ENCODE data around the gene AP2M1.

Gene AP2M1

DNA sequence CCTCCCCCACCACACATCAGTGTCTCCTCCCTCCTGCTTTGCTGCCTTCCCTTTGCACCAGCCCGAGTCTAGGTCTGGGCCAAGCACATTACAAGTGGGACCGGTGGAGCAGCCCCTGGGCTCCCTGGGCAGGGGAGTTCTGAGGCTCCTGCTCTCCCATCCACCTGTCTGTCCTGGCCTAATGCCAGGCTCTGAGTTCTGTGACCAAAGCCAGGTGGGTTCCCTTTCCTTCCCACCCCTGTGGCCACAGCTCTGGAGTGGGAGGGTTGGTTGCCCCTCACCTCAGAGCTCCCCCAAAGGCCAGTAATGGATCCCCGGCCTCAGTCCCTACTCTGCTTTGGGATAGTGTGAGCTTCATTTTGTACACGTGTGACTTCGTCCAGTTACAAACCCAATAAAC is 9.0 kb downstream of the AP2M1 start:
- no peak for DNase-seq

DNA sequence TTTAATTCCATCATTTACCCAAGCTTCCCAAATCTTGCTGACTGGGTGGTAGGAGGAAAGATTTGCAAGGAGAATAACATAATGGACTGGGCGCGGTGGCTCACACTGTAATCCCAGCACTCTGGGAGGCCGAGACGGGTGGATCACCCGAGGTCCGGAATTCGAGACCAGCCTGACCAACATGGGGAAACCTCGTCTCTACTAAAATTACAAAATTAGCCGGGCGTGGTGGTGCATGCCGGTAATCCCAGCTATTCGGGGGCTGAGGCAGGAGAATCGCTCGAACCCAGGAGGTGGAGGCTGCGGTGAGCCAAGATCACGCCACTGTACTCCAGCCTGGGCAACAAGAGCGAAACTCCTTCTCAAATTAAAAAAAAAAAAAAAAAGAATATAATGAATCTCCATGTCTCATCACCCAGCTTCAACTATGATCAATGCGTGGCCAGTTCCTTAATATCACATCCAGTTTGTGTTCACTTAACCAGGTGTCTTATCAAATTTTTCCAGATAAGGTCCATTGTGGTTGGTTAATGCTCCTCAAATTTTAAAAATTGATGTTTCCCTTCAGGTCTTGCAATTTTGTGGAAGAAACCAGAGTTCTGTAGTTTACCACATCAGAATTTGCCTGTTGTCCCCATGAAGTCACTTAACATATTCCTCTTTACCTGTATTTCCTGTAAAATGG is 10.0 kb downstream of the AP2M1 start:
- no peak for DNase-seq

DNA sequence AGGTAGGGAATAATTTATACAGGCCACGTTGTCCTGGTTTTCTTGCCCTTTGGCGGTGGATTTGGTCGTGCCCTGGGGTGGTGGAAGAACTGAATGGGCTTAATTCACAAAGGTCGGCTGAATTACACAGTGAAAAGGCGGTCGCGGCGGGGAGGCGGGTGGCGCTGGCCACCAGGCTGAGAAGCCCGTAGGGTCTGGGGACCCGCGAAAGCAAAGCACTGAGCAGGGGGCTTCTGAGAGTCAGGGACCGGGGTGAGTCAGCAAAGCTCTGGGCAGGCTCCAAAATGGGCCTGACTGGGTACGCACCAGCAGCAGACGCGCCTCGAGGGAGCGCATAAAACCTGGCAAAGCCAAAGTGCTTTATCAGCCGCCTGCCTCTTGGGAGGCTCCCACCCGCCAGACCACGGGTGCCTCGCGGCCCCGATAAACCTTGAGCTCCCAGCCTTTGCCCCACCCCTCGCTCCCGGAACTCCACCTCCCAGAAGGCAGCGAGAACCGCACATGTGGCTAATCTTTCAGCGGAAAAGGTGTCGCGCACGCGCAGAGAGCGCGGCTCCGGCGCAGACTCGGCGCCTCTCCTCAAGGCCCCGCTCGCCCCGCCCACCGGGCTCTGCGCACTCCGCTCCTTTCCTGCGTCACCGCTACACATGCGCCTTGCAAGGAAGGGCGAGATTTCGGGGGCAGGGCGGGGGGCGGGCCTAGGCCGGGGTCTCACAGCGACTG is 11.0 kb downstream of the AP2M1 start:
- peak; percentile 100 for DNase-seq

DNA sequence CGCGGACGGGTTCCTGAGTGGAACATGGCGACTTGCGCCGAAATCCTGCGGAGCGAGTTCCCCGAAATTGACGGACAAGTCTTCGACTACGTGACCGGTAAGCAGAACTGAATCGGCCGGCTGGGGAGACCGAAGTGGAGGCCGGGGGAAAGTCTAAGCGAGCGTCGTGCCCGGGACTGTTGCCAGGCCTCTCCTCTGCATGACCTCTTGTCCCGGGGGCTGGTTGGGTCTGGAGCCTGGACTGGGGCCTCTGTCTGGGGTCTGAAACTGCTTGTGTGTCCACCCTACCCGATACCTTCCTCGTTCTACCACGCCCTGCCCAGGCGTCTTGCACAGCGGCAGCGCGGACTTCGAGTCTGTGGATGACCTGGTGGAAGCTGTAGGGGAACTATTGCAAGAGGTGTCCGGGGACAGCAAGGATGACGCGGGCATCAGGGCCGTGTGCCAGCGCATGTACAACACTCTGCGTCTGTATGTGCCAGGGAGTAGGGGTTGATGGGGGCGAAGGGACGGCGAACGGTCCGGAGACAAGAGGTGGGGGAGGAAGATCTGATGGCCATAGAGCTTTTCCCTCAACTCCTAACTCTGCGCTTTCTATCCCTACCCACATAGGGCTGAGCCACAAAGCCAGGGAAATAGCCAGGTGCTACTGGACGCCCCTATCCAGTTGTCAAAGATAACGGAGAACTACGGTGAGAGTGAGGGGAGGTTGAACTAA is 11.7 kb downstream of the AP2M1 start, which contains the start of gene ABCF3:
Gene ABCF3, plus strand, starts transcription at position 16 of the 718 bp plus-strand sequence. Its CDS starts 9 bp downstream, at position 25.
- no peak for DNase-seq

DNA sequence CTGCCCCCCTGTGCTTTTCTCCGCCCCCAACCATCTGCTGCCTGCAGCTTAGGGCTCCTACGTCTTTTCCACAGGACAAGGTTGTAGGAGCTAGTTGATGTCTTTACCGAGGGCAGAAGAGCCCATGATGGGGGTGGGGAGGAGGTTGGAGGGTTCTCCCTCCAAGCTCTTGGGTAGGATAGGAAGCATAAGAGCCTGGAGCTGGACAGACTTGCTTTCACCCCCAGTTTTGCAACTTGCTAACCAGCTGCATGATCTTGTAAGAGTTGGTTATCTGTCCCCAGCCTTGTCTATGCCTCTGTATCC is 12.2 kb downstream of the AP2M1 start:
- DNase-seq = no peak

DNA sequence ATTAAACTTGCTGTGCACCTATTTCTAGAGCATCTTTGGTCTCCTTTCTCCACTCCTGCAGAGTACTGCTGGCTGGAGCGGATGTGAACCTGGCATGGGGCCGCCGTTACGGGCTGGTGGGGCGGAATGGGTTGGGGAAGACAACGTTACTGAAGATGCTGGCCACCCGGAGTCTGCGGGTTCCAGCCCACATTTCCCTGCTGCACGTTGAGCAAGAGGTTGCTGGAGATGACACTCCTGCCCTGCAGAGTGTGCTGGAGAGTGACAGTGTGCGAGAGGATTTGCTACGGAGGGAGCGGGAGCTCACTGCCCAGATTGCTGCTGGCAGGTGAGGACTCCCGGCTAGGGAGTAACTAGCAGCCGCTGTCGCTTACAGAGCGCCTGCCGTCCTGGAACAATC is 13.4 kb downstream of the AP2M1 start:
- DNase-seq = no peak

DNA sequence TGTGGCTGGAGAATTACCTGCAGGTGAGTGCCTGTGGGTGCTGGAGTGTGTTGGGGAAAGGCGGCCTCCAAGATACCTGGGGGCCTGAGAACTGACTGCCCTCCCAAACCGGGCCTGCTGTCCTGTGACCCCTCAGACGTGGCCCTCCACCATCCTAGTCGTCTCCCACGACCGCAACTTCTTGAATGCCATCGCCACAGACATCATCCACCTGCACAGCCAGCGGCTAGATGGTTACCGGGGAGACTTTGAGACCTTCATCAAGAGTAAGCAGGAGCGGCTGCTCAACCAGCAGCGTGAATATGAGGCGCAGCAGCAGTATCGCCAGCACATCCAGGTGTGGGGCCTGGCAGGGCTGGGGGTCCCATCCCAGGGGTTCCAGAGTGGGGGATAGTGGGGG is 14.8 kb downstream of the AP2M1 start:
- no peak for DNase-seq

DNA sequence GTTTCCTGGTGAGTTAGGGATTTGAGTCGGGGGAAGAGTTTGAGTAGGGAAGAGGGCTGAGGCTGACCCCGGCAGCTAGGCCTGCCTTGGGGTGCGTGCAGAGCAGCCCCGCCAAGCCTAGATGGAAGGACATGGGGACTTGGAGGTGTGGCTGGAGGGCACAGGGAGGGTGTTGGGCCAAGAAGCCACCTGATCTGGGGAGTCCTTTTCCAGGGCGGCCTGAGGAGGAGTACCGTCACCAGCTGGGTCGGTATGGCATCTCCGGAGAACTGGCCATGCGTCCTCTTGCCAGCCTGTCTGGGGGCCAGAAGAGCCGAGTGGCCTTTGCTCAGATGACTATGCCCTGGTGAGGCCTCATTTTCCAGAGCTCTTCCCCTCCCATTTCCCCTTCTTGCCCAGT is 18.2 kb downstream of the AP2M1 start:
- no peak for DNase-seq

DNA sequence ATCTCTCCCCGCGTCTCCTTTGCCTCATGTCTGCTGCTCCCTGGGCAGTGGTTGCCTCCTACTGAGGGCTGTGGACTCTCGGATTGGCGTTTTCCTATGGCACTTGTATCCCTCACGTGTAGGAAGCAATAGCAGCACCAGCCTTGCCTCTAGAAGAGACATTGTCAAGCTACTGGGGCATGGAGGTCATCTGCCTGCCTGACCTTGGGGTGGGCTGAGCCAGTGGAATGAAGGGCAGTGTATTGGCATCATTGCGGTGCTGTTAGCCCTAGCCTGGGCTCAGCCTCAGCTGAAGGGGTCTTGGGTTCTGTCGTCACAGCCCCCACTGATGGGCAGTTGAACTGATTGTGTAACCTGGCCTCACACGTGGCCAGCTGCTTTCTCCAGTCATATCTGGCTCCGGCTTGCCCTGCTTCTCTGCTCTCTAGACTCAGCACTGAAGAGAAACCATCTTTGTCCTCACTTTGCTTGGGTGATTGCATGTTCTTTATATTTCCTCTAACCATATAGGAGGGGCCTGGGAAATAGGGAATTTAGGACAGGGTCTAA is 19.4 kb downstream of the AP2M1 start:
- DNase-seq = no peak

DNA sequence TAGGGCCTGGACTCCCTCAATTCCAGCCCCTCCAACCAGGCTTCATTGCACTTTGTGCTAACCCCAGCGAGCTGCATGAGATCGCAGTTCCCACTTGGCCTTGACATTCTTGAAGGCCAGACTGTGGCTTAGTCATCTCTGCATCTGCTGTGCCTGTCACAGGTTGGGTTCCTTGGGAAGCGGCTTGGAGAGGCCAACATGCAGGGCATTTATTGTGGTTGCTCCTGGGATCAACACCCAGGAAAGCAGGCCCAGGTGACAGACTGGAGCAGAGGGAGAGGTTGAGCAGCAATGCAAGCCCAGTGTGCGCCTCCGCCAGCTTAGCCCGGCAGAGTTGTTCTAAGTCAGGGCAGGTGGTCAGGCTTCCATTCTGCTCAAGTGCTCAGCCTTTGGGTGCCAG is 21.9 kb downstream of the AP2M1 start:
- no peak for DNase-seq

DNA sequence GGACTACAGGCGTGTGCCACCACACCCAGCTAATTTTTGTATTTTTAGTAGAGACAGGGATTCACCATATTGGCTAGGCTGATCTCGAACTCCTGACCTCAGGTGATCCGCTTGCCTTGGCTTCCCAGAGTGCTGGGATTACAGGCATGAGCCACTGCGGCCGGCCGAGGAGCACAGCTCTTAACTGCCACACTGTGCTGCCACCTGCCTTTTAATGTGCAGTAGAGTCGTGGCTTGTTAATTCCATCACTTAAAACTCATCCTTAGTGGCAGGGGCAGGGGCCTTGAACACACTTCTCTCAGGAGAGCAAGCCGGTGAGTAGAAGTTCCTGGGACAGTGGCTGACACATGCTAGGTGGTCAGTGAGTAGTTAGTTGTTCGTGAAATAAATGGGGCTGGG is 23.9 kb downstream of the AP2M1 start:
- DNase-seq = no peak

DNA sequence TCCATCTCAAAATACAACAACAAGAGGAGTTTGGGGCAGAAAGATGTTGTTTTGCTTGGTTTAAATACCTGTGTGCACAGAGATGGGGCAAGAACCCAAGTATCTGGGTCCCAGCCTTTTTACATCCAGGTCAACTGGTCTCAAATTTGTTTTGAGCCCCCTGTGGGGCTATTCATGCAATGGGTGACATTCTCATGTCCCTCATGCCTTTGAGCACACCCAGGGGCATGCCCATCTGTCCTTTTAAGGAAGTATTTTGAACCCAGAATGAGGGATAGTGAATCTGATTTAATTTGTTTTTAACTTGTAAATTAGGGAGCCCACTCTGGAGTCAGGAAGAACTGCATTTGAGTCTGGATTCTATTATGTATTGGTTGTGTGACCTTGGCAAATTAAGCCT is 26.2 kb downstream of the AP2M1 start:
- DNase-seq = no peak

DNA sequence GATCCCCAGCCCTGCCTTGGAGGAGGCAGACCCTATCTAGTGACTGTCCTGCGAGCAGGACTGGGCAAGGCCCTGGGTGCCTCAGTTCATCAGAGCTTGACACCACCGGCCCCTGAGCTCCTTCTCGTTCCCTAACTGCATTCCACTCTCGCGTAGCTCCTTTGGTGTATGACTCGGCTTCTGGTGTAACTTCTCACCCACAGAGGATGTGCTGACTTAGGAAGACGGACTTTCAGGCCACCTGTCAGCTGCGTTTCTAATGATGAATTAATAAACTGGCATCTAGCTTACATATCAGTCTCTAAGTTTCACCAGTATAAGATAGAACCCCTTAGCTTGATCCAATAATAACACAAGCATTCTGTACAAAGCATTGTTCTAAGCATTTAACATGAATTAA is 28.9 kb downstream of the AP2M1 start:
- no peak for DNase-seq

DNA sequence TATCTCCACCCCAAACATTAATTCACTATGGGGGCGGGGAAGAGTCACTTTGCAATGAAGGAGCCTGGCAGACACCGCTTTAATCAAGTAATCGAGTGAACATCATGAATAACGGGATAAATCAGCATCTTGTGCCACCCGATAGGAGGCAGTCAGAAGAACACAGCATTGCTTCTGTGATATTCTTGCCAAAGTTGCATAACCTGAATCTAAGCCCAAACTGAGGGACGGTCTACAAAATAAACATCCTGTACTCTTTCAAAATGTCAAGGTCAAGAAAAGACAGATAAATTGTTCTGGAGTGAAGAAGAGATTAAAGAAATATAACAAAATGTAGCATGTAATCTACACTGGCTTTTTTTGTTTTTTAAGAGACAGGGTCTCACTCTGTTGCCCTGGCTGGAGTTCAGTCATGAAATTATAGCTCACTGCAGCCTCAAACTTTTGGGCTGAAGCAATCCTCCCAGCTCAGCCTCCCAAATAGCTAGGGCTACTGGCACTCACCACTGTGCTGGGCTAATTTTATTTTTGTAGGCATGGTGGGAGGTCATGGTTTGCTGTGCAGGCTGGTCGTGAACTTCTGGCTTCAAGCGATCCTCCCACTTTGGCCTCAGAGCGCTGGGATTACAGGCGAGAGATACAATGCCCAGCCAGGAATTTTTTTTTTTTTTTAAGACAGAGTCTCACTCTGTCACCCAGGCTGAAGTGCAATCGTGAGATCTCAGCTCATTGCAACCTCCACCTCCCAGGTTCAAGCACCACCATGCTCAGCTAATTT is 34.7 kb downstream of the AP2M1 start:
- DNase-seq = no peak

DNA sequence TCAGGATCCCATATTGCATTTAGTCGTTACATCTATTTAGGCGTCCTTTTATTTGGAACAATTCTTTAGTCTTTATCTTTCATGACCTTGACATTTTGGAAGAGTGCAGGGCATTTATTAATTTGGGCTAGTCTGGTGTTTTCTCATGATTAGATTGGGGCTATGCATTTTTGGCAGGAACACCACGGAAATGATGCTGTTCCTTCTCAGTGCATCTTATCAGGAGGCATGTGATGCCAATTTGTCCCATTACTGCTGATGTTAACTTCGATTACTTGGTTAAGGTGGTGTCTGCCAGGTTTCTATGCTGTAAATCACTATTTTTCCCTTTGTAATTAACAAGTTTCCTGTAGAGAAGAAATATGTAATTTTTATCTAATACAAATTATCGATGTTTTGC is 36.6 kb downstream of the AP2M1 start:
- DNase-seq = no peak

DNA sequence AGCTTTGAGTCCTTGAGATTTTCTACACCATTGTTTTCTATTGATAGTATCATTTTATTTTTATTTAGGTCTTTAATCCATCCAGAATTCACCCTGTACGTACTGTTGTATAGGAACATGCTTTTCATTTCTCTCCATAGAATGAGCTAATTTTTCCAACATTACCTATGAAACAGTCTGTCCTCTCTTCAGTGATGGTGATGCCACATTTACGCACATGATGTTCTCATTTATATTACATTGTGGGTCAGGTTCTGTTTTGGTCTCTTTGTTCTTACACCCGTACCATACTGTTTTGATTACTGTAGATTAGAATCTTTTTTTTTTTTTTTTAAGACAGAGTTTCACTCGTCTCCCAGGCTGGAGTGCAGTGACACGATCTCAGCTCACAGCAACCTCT is 37.1 kb downstream of the AP2M1 start:
- no peak for DNase-seq

DNA sequence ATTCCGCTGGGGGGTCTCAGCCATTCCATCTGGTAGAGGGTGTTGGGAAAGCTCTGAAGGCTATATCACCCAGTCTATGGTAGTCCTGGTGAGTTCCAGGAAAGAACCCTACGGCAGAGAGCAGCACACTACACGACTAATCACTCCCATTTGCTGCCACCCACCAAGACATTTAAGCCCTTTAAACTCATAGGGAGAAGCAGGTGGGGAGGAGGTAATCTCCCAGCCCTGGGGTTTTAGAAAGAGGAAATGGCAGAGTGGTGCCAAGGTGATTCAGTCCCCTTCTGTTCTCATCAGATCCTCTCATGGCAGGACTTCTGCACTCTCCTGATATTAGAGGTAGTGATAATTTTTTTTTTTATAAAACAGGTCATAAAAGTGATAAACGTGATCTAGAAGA is 44.2 kb downstream of the AP2M1 start:
- DNase-seq = no peak

DNA sequence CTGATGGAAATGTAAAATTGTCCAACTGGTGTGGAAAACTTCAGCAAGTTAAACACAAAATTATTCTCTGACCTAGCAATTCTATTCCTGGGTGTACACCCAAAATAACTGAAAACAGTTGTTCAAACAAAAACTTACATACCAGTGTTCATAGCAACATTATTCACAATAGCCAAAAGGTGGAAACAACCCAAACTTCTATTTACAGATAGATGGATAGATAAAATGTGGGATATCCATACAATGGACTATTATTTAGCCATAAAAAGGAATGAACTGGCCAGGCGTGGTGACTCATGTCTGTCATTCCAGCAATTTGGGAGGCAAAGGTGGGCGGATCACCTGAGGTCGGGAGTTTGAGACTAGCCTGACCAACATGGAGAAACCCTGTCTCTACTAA is 47.9 kb downstream of the AP2M1 start:
- DNase-seq = no peak

DNA sequence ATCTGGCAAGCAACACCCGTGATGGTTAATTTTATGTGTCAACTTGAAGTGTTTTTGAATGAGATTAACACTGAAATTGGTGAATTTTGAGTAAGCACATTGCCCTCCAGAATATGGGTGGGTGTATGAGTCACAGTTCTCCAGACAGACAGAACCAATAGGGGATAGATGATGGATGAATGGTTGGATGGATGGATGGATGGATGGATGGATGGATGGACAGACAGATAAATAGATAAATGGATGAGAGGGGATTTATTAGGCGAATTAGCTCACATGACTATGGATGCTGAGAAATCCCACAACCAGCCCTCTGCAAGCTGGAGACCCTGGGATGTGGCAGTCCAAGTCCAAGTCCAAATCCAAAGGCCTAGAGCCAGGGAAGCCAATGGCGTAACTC is 49.3 kb downstream of the AP2M1 start:
- DNase-seq = no peak

DNA sequence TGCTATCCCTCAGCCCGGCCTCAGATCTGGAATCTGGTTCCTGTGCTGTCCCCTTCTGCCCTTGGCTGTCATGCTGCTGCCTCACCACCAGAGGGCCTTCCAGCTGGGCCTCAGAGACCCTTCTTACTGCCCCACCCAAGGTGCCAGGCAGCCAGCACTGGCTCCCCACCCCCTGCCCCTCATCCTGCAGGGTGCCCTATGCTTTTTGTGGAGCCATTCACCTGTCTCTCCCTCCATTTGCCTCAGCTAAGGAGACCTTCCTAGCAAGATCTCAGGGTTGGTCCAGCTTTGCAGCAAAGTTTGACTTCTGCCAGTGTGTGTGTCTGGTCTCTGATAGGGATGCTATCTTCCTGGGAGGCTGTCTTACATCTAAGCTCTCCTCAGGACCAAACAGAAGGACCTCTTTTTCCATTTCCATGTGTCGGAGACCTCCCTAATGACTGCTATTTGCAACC is 52.9 kb downstream of the AP2M1 start:
- DNase-seq = no peak

DNA sequence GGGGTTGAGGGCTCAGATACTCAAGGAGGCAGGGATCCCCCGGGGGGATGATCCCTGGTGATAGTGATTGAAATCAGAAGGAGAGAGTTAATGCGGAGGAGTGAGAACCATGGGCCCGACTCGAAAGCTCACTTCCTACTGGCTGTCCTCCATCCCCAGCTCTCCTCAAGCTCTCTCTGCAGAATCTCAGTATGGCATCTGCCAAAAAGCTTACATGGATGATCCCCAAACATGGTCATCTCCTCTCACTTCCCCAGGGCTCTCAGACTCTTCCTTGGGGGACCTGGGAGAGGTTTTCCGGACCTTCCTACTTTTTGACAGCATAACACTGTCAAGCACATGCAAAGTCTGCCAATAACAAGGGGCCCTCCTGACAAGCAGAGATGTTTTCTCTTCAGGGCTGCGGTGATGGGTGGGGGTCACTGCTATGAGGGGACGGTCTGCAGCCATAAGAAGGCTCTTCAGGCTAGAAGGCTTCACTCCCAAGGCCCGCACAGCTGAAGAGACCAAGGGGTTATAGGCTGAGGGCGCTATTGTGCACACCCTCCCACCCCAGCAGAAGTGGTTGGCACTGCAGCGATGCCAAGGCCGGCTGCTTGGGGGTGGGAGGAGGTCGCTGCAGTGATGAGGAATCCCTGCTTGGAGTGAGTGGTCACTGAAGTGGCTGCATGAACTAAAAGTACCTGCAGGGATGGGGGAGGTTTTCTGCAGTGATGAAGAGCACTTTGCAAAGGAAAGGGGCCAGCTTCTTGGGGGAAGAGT is 53.9 kb downstream of the AP2M1 start:
- DNase-seq = no peak

DNA sequence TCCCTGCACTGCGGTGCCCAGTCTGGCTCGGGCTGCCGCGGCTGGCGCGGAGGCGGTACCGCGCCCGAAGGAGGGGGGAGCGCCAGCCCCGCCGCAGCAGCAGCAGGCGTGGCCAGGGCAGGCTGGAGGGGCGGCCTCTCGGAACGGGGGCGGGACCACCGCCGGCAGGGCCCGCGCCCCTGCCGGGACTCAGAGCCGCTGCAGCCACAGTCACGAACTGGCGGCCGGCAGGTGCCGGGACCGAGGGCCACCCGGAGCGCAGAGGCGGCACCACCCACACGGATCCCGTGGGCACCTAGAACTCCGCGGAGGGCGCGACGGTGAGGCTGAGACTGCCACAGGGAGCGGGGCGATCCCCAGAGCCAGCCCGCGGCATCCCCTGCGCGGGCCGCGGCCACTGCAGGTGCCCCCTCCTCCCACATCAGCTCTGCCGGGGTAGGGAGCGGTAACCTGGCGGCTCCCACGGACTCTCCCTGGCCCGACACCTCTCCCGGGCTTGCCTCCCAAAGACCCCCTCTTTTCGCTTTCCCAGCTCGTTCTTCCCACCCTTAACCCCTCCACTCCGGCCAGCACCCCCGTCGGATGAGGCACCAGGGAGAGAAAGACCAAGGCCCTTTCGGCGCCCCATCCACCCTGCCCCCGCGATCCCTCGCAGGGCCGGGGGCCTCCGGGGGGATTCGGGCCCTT is 54.9 kb downstream of the AP2M1 start, which contains the start of gene VWA5B2:
Gene VWA5B2, plus strand, starts transcription at position 192 of the 687 bp plus-strand sequence. CDS start 944 bp downstream, outside the sequence.
- peak; percentile 66 for DNase-seq

Data from right forelimb (tissue), 1 donor.